MG63 (cell line): ENCODE results near the gene USHBP1. TPM values are rescaled to one million over a fixed set of nuclear protein-coding genes. Genes with fewer than 3 reads are reported as not detected.
"Not testable (repeated sequence)": the region's sequence is repeated elsewhere in the genome, so short reads cannot be mapped to it uniquely, and the experiment has no call there.

Experiments
- DNase-seq: peaks from one replicate; pipeline ENCODE4 v3.0.0-alpha.2; 2020
- H3K27me3 ChIP-seq: fragments of 250-450 bp; sonication (Bioruptor Pico); 2 replicates; pipeline ENCODE4 v1.5.1; 2020; ENCODE audit warnings: mild to moderate bottlenecking, moderate library complexity
- H3K36me3 ChIP-seq: fragments of 250-450 bp; sonication (Bioruptor Pico); 2 replicates; pipeline ENCODE4 v1.5.1; 2020; ENCODE audit warnings: mild to moderate bottlenecking, moderate library complexity
- H3K4me3 ChIP-seq: fragments of 250-450 bp; sonication (Bioruptor Pico); 2 replicates; pipeline ENCODE4 v1.5.1; 2020; ENCODE audit warnings: mild to moderate bottlenecking, moderate library complexity
- H3K9me3 ChIP-seq: fragments of 250-450 bp; sonication (Bioruptor Pico); 2 replicates; pipeline ENCODE4 v1.5.1; 2020; ENCODE audit warnings: mild to moderate bottlenecking, moderate library complexity
- total RNA-seq: library from RNA; depleted of rRNA; stranded (reverse); fragments of >200 nt; shearing (Covaris generic); gene quantifications from 2 replicates; pipeline ENCODE4 v1.2.3, GENCODE V29; 2014; ENCODE audit warnings: low replicate concordance

USHBP1 gene
- total RNA-seq, 1 experiment from 2014 or later = not detected

DNA sequence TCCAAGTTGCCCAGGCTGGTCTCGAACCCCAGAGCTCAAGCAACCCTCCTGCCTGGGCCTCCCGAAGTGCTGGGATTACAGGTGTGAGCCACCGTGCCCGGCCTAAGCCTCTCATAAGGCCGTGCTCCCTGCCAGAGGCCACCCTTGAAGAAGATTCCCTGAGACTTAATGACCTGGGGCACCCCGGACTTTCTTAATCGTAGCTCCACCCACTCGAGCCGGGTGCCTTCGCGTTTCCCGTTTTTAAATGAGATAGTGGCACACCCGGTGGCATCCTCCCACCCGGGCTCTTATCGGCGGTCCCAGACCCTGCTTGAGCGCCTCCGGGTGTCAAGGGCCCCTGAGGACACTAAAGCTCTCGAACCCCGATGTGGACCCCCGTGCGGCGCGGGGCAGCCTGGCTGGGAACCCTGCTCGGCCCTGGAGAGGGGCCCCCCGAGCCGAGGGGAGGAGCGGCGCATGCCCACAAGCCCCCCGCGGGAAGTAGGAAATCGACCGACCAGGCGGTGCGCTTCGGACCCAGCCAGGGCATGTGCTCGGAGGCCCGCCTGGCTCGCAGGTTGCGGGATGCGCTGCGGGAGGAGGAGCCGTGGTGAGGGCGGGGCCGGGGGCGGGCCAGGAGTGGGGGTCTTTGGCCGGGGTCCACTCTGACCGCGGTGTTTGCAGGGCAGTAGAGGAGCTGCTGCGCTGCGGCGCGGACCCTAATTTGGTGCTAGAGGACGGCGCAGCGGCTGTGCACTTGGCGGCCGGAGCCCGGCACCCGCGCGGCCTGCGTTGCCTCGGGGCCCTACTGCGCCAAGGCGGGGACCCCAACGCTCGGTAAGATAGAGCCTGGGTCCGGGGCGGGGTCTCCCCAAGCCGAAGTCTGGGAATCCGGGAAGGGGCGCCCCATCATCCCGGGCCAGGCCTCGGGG, 17.1 kb upstream of the USHBP1 start, which contains the start of gene ANKLE1:
Gene ANKLE1, plus strand, starts transcription at position 511 of the 914 bp plus-strand sequence. Its CDS starts 20 bp downstream, at position 531.
- peak within 1 kb of the TSS; percentile 31 for H3K4me3 ChIP-seq
- peaks cover 18% of the 10 kb centered on the region for H3K36me3 ChIP-seq
- H3K9me3 ChIP-seq = no peaks in the 10 kb centered on the region
- no peaks in the 10 kb centered on the region for H3K27me3 ChIP-seq
- DNase-seq = no peak

- Histone ChIP-seq H3K9me3 (no peaks in the 10 kb centered on the region), H3K27me3 (no peaks in the 10 kb centered on the region), H3K36me3 (peaks cover 32% of the 10 kb centered on the region), H3K4me3 (no peak overlapping the region)
- DNase-seq = no peak
Measured at GRCh38 chr19:17279436-17279835, 14.9 kb upstream of the USHBP1 start.

DNA sequence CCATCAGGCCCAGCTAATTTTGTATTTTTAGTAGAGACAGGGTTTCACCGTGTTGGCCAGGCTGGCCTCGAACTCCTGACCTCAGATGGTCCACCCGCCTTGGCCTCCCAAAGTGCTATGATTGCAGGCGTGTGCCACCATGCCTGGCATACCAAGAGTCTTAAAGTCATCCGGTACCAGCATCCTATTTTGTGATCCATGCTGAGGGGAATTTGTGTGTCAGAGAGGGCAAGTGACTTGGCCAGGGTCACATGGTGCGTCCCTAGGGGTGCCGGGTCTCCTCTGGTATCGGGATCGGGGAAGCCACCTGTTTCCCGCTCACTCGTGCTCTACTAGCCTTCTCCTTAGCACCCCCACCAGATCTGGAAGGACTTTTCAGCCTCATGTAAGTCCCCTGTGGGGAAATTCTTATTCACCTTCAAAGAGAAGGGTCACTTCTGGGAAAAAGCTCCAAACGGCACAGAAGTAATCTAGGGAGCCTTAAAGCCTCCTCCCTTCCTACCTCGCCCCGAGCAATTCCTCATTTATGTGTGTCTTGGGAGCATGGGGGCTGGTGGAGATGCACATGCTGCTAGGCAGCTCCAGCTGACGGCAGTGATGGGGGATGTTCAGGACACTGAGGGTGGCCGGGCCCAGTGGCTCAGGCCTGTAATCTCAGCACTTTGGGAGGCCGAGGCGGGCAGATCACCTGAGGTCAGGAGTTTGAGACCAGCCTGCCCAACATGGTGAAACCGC, 11.1 kb upstream of the USHBP1 start:
- no peak overlapping the region for H3K4me3 ChIP-seq
- H3K27me3 ChIP-seq = no peaks in the 10 kb centered on the region
- peaks cover 59% of the 10 kb centered on the region for H3K36me3 ChIP-seq
- DNase-seq = no peak
- H3K9me3 ChIP-seq = no peaks in the 10 kb centered on the region

GRCh38 chr19:17274892-17275291, 10.3 kb upstream of the USHBP1 start:
- H3K9me3 ChIP-seq, H3K27me3 ChIP-seq, H3K4me3 ChIP-seq, DNase-seq: not testable (repeated sequence)
- H3K36me3 ChIP-seq = peaks cover 63% of the 10 kb centered on the region

- DNase-seq = no peak
- Histone ChIP-seq H3K9me3 (no peaks in the 10 kb centered on the region), H3K36me3 (peaks cover 36% of the 10 kb centered on the region), H3K27me3 (no peaks in the 10 kb centered on the region), H3K4me3 (no peak overlapping the region; the same call in 1 of the 2 replicates)
Measured at GRCh38 chr19:17268754-17269153, 4.2 kb upstream of the USHBP1 start.

DNA sequence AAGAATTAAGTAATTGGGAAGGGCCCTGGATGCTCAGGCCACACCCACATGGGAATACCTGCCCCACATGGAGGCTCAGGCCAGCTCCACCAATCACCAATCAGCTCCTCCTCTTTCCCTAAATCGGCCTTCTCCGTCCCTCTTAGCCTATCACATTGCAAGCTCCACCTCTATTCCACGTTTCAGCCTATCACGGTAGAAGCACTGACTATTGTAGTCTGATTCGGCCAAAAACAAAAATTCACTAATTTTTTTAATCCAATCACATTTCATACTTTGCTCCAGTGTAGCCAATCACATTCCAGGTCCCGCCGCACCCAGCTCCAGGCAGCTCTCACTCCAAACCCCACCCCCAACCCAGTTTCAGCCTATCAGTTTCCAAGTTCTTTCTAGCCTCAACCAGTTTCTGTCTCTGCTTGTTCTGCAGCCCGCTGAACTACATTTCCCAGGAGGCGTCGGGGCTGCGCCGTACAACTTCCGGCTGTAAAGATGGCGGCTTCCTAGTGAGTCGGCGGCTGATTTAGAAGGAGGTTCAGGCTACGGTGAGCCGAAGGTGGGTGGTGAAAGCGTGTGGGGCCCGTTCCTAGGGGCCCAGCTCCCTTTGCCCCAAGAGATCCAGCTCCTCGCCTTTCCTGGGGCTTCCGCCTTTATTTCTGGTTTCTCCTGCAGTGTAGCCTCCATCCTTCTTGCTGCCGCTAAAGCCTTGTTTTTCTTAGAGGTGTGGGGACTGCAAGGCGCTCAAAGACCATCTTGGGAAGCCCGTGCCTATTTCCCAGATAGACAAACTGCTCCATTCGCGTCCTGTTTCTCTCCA, 2.6 kb upstream of the USHBP1 start, which contains the start of gene BABAM1:
Gene BABAM1, plus strand, starts transcription at position 469 of the 814 bp plus-strand sequence. CDS start 1,364 bp downstream, outside the sequence.
- Histone ChIP-seq H3K9me3 (no peaks in the 10 kb centered on the region), H3K4me3 (peak within 1 kb of the TSS; percentile 87), H3K36me3 (peaks cover 27% of the 10 kb centered on the region)

DNA sequence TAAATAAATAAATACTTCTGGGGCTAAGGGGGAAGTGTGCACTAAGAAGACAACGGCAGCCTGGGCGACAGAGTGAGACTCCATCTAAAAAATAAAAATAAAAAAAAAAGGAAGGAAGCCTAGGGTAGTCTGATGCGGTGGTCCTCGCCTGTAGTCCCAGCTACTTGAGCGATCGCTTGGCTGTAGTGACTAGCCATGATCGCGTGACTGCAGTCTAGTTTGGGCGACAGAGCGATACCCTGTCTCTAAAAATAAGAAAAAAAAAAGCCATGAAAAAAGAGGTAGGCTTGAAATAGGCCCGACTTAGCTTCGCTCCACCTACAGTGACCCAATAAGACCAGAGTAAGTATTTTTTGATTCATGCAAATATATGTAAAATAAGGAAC, 2.0 kb upstream of the USHBP1 start:
- no peak overlapping the region for H3K4me3 ChIP-seq
- H3K36me3 ChIP-seq = peaks cover 21% of the 10 kb centered on the region
- no peaks in the 10 kb centered on the region for H3K9me3 ChIP-seq
- no peaks in the 10 kb centered on the region for H3K27me3 ChIP-seq
- DNase-seq = no peak

More for the DNA sequence above, 2.6 kb upstream of the USHBP1 start, which contains the start of gene BABAM1:
- no peaks in the 10 kb centered on the region for H3K27me3 ChIP-seq
- peak; percentile 99 for DNase-seq

- DNase-seq = no peak
- no peak overlapping the region for H3K4me3 ChIP-seq
- H3K9me3 ChIP-seq = no peaks in the 10 kb centered on the region
- peaks cover 16% of the 10 kb centered on the region for H3K36me3 ChIP-seq
- no peaks in the 10 kb centered on the region for H3K27me3 ChIP-seq
Measured at GRCh38 chr19:17266026-17266425, 1.5 kb upstream of the USHBP1 start.

- Histone ChIP-seq H3K9me3 (no peaks in the 10 kb centered on the region), H3K4me3 (no peak overlapping the region), H3K36me3 (peaks cover 5% of the 10 kb centered on the region), H3K27me3 (no peaks in the 10 kb centered on the region)
- no peak for DNase-seq
Measured at GRCh38 chr19:17263712-17264640, 569 bp downstream of the USHBP1 start.

- no peaks in the 10 kb centered on the region for H3K36me3 ChIP-seq
- no peaks in the 10 kb centered on the region for H3K9me3 ChIP-seq
- no peaks in the 10 kb centered on the region for H3K27me3 ChIP-seq
- no peak overlapping the region for H3K4me3 ChIP-seq
- DNase-seq = no peak
Measured at GRCh38 chr19:17262557-17262956, 2.0 kb downstream of the USHBP1 start.

- Histone ChIP-seq H3K9me3 (no peaks in the 10 kb centered on the region), H3K4me3 (no peak overlapping the region), H3K36me3 (no peaks in the 10 kb centered on the region), H3K27me3 (no peaks in the 10 kb centered on the region)
- peak; percentile 83 for DNase-seq
Measured at GRCh38 chr19:17260842-17261325, 3.7 kb downstream of the USHBP1 start.

DNA sequence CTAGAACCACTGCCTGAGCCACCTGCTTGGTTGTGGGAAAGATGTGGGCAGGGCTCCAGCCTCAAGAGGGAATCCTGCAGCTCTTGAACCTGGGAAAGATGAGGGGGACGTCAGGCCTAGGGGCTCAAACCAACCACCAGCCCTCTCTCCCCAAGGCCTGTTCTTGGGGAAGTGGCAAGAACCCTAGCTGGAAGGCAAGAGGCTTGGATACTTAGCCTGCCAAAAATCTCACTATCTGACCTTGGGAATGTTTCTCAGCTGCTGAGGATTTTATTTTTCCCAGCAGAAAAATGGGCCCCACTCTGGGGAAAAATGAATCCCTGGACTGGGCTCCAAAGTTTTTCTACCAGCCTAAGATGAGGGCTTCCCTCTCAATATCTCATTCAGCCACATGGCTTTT, 4.6 kb downstream of the USHBP1 start:
- Histone ChIP-seq H3K9me3 (no peaks in the 10 kb centered on the region), H3K27me3 (no peaks in the 10 kb centered on the region), H3K36me3 (no peaks in the 10 kb centered on the region), H3K4me3 (no peak overlapping the region)
- no peak for DNase-seq

- no peaks in the 10 kb centered on the region for H3K36me3 ChIP-seq
- no peaks in the 10 kb centered on the region for H3K9me3 ChIP-seq
- DNase-seq = no peak
- H3K4me3 ChIP-seq = no peak overlapping the region
- no peaks in the 10 kb centered on the region for H3K27me3 ChIP-seq
Measured at GRCh38 chr19:17259118-17259780, 5.3 kb downstream of the USHBP1 start.

GRCh38 chr19:17256130-17256529, 8.4 kb downstream of the USHBP1 start:
- H3K9me3 ChIP-seq = no peaks in the 10 kb centered on the region
- DNase-seq = no peak
- no peaks in the 10 kb centered on the region for H3K27me3 ChIP-seq
- no peak overlapping the region for H3K4me3 ChIP-seq
- H3K36me3 ChIP-seq = no peaks in the 10 kb centered on the region

GRCh38 chr19:17255150-17255621, 9.4 kb downstream of the USHBP1 start:
- DNase-seq = no peak
- Histone ChIP-seq H3K36me3 (no peaks in the 10 kb centered on the region), H3K27me3 (no peaks in the 10 kb centered on the region), H3K9me3 (no peaks in the 10 kb centered on the region), H3K4me3 (no peak overlapping the region)
